NB4 (cell line): Measurements from ENCODE around the gene NLGN2.
A peak's percentile ranks its signal among the peaks of the same experiment; 100 is the strongest.

Experiments
- DNase-seq: peaks from one replicate; pipeline ENCODE4 v3.0.0; 2010; ENCODE audit warnings: low read depth
- H3K4me3 ChIP-seq: one replicate; pipeline ENCODE4 v1.5.1; 2011; ENCODE audit warnings: mild to moderate bottlenecking, low read depth, low read length, moderate library complexity
- MYC ChIP-seq: IDR thresholded peaks from 2 replicates; pipeline ENCODE4 v1.6.1; 2011; ENCODE audit warnings: low read depth, low read length
- POLR2A ChIP-seq: IDR thresholded peaks from 2 replicates; pipeline ENCODE4 v1.6.1; 2011; ENCODE audit warnings: mild to moderate bottlenecking; ENCODE audit not compliant: insufficient read length; ENCODE audit errors: extremely low read depth
- TF ChIP-seq, protein P1 (sequence below): IDR thresholded peaks from one replicate; pipeline ENCODE4 v1.5.1; 2012; ENCODE audit warnings: low read depth, low read length
- TF ChIP-seq, protein P2 (sequence below): IDR thresholded peaks from 2 replicates; pipeline ENCODE4 v1.6.1; 2011; ENCODE audit warnings: low read depth, low read length

NLGN2 gene

DNA sequence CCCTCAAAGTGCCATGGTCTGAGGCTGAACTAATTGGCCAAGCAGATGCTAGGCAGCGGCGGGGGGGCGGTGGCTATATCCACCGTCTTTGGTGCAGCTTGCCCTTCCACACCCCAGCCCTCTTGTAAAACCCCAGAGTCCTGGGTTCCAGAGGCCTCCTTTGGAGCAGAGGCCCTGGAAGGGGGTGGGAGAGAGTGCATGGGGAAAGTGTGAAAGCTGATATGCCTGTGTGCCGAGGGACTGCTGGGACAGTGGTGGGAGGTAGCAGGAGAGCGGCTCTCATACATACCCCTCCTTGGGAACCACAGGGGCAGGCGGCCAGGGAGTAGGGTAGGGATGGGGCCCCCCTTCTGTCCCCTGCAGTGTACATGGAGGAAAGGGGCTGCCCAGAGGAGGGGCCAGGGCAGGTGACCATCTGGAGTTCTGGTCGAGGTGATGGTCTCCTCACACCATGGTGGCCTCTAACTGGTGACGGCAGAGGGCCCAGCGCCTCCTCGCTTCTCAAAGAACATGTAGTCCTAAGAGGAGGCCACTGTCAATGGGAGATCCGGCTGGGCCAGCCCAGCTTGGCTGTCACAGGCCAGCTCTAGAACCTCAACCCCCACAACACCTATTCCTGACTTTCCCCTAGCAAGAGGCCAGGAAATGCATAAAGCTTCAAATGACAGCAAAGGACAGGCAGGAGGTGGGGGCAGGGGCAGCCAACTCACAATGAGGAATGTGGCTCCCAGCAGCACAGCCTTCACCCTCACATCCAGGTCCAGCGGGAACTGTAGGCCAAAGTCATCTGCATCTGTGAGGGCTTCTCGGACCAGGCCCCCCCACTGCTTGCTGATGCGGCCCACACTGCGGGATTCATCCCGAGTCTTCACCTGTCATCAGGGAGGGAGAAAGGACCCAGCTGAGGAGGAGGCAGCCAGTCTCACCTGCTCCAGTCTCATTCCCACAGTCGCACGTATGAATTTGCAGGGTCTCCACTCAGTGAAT is 17.4 kb upstream of the NLGN2 start:
- TF ChIP-seq, protein P1, sequence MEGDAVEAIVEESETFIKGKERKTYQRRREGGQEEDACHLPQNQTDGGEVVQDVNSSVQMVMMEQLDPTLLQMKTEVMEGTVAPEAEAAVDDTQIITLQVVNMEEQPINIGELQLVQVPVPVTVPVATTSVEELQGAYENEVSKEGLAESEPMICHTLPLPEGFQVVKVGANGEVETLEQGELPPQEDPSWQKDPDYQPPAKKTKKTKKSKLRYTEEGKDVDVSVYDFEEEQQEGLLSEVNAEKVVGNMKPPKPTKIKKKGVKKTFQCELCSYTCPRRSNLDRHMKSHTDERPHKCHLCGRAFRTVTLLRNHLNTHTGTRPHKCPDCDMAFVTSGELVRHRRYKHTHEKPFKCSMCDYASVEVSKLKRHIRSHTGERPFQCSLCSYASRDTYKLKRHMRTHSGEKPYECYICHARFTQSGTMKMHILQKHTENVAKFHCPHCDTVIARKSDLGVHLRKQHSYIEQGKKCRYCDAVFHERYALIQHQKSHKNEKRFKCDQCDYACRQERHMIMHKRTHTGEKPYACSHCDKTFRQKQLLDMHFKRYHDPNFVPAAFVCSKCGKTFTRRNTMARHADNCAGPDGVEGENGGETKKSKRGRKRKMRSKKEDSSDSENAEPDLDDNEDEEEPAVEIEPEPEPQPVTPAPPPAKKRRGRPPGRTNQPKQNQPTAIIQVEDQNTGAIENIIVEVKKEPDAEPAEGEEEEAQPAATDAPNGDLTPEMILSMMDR: no peak
- TF ChIP-seq, protein P2, sequence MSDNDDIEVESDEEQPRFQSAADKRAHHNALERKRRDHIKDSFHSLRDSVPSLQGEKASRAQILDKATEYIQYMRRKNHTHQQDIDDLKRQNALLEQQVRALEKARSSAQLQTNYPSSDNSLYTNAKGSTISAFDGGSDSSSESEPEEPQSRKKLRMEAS: no peak
- TF ChIP-seq MYC: no peak
- TF ChIP-seq POLR2A: no peak
- no peak for DNase-seq
- no peak overlapping the region for H3K4me3 ChIP-seq

DNA sequence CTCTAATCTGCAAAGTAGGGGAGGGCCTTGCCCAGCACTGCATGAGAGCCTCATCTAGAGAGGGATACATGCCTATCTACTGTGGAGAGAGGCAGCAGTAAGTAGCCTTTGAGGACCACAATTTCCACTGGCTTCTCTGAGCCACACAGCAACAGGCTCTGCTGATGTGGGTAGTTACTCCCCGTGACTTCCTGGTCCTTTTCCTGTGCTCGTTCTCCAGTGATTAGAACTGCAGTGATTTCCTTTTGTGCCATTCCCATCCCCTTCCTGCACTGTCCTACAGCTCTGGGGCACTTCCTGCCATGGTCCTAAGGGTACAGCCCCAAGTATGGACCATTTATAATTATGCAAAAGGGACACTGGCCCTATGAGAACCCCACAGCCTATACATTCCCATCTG is 16.3 kb upstream of the NLGN2 start:
- no peak overlapping the region for H3K4me3 ChIP-seq
- no peak for TF ChIP-seq MYC
- TF ChIP-seq, protein P2: no peak
- no peak for TF ChIP-seq POLR2A
- TF ChIP-seq, protein P1: no peak
- no peak for DNase-seq

DNA sequence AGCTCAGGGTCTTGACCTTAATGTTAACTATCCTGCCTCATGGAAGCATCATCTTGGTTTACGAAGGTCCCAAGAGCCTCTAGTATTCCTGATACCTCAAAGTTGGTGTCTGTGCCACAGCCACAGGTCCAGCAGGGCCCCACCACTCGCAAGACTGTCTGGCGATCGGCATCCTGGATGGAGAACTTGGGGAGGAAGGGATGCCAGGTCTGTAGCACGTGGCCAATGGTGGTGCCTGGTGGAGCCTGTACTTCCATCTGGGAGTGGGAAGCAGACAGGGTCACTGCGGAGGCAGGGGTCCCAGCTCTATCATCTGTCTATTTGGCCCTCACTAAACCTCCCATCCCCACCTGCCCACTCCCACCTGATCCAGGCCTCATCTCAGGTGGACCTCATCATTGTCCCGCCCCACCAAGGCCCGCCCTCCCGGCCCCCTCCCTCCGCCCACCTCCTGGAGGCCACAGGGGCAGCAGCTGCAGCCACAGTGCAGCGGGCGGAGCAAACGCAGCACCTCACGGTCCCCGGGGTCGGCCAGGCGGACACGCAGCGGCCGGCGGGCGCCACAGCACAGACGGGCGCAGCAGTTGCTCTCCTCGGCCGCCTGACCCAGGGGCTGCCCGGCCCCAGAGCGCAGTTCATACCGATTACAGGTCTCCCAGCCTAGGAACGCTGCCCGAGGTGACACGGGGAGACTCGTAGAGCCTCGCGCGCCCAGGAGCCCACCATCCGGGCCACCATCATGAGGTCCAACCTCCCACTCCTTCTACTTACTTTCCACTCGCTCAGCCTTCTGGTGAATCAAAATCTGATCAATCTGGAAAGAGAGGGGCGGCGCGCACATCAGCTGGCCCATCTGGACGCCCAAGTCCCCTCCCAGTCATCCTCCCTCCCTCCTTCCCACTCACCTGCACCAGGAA is 14.7 kb upstream of the NLGN2 start:
- DNase-seq: no peak
- no peak for TF ChIP-seq POLR2A
- TF ChIP-seq MYC: no peak
- TF ChIP-seq, protein P2: no peak
- TF ChIP-seq, protein P1: no peak
- no peak overlapping the region for H3K4me3 ChIP-seq

DNA sequence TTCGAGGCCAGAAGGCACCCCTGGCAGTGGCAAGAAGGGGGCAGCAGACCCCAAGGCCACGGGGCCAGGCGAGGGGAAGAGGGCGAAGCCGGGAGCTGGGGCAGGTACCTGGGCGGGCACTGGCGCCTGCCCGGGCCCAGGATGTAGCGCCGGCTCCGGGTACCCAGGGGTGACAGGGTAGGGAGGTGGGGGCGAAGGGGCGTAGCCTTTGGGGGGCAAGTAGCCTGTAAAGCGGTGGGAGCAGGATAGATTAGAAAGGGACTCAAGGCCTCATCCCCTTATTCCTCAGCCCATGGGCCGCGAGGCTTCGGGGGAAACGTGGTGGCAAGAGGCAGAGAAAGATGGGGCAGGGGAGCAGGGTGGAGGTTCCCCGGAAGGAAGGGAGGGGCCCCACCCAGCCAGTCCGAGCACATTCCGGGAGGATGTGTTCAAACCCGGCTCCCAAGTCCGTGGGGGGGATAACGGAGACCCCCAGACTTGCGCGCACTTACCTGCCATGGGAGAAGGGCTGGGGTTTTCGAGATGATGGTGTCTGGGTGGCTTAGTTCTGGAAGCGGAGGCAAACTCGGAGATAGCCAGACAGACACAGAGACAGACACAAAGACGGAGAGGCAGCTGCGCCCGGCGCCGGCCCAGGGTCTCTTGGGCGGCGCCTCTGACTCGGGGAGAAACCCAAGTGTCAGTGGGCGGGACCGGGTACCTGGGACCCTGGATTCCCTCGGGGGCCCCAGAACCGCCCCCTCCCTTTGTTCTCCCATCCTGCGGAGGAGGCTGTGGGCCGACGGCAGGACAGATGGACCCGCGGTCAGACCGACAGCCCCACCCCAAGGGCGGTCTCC is 13.8 kb upstream of the NLGN2 start:
- TF ChIP-seq, protein P1: no peak
- TF ChIP-seq, protein P2: no peak
- TF ChIP-seq POLR2A (no peak), MYC (no peak)
- no peak for DNase-seq
- H3K4me3 ChIP-seq: peak overlapping the region; percentile 43

DNA sequence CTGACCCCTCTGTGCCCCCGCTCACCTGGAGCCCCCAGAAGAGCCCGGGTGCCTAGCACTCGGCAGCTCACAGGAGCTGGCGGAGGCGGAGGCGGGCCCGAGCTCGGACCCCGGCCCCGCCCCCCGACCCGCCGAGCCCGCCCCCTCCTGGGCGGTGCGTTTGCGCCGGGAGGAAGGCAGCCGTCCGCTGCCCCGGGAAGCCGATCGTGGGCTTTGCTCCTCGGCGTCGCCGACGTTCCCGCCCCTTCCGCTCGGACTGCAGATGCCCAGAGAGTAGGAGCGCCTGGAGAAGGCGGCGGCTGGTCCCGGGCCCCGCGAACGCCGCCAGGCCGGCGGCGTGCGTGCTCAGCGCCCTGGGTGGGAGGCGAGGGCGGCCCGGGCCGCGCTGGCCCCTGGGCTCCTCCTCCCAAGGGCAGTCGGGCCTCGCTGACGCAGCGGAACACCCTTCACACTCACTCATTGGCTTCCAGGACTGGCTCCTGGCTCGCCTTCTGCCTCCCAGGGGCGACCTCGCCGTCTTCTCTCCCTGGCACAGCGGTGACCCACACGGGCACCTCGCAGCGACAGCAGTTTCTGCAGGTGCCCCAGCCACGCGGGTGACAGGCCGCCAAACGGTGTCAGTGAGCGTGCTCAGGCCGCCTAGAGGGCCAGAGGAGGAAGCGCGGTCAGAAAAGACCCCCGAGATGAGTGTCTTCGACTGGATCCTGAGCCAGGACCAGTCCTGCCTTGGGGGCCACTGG is 13.0 kb upstream of the NLGN2 start, which contains the start of gene PLSCR3:
PLSCR3 (minus strand) TSS at position 74 of the 740 bp plus-strand sequence. CDS start 415 bp downstream, outside the sequence.
- peak within 1 kb of the TSS; percentile 50 for H3K4me3 ChIP-seq
- DNase-seq: peak; percentile 83
- peak; percentile 87 for TF ChIP-seq POLR2A
- TF ChIP-seq MYC: peak; percentile 76; the same call in 1 of the 2 replicates
- TF ChIP-seq, protein P1: peak; percentile 17
- TF ChIP-seq, protein P2: peak; percentile 43
